HG02852 (cell line): Measurements from ENCODE around the gene PPP1R15A.
"Not testable (repeated sequence)": the region's sequence is repeated elsewhere in the genome, so short reads cannot be mapped to it uniquely, and the experiment has no call there.

ENCODE experiments used
- ATAC-seq: cut with Tn5 transposase; IDR thresholded peaks from one replicate; pipeline ENCODE4 v1.9.1; 2021; ENCODE audit warnings: mild to moderate bottlenecking, moderate library complexity; ENCODE audit not compliant: unreplicated experiment

Gene PPP1R15A

GRCh38 chr19:48858984-48859710 is 13.1 kb upstream of the PPP1R15A start:
- ATAC-seq: no peak

- ATAC-seq: no peak
Observed at GRCh38 chr19:48859711-48860572, 12.3 kb upstream of the PPP1R15A start.

GRCh38 chr19:48861313-48861712 is 10.9 kb upstream of the PPP1R15A start:
- ATAC-seq: no peak

- no peak for ATAC-seq
Observed at GRCh38 chr19:48862827-48863226, 9.4 kb upstream of the PPP1R15A start.

- ATAC-seq: no peak
Observed at GRCh38 chr19:48866692-48867091, 5.5 kb upstream of the PPP1R15A start.

GRCh38 chr19:48867123-48867745 is 5.0 kb upstream of the PPP1R15A start:
- no peak for ATAC-seq

GRCh38 chr19:48867746-48868113 is 4.5 kb upstream of the PPP1R15A start:
- no peak for ATAC-seq

GRCh38 chr19:48868114-48868886 is 3.9 kb upstream of the PPP1R15A start, which contains the start of gene PLEKHA4:
Gene PLEKHA4, minus strand, starts transcription at chr19:48868617. Its CDS starts 997 bp downstream, at chr19:48867620.
- ATAC-seq: no peak

- ATAC-seq: no peak
Observed at GRCh38 chr19:48870048-48870447, 2.2 kb upstream of the PPP1R15A start.

GRCh38 chr19:48871471-48872181 is 595 bp upstream of the PPP1R15A start:
- not testable (repeated sequence) for ATAC-seq

GRCh38 chr19:48872884-48873475 is 759 bp downstream of the PPP1R15A start:
- ATAC-seq: peak; percentile 19

GRCh38 chr19:48873476-48874302 is 1.5 kb downstream of the PPP1R15A start:
- no peak for ATAC-seq

- peak; percentile 1 for ATAC-seq
Observed at GRCh38 chr19:48874303-48875135, 2.3 kb downstream of the PPP1R15A start.

GRCh38 chr19:48876043-48876981 is 4.1 kb downstream of the PPP1R15A start:
- not testable (repeated sequence) for ATAC-seq

- ATAC-seq: no peak
Observed at GRCh38 chr19:48877855-48878195, 5.6 kb downstream of the PPP1R15A start.

GRCh38 chr19:48878196-48879024 is 6.2 kb downstream of the PPP1R15A start:
- no peak for ATAC-seq
